GM21786 (cell line): ENCODE results near the gene GDF7.

Experiments
- ATAC-seq: cut with Tn5 transposase; IDR thresholded peaks from one replicate; pipeline ENCODE4 v1.9.1; 2021; ENCODE audit not compliant: unreplicated experiment

Gene GDF7

GRCh38 chr2:20660506-20661420 lies 6.2 kb upstream of the GDF7 start:
- no peak for ATAC-seq

GRCh38 chr2:20661421-20662307 lies 5.3 kb upstream of the GDF7 start:
- peak; percentile 67 for ATAC-seq

- ATAC-seq: no peak
Measured at GRCh38 chr2:20662308-20662937, 4.5 kb upstream of the GDF7 start.

GRCh38 chr2:20663196-20664070 lies 3.5 kb upstream of the GDF7 start:
- no peak for ATAC-seq

- ATAC-seq: no peak
Measured at GRCh38 chr2:20664071-20664390, 2.9 kb upstream of the GDF7 start.

GRCh38 chr2:20664431-20665242 lies 2.3 kb upstream of the GDF7 start:
- ATAC-seq: no peak

- ATAC-seq: no peak
Measured at GRCh38 chr2:20665243-20666004, 1.5 kb upstream of the GDF7 start.

GRCh38 chr2:20666005-20666303 lies 990 bp upstream of the GDF7 start:
- no peak for ATAC-seq

- ATAC-seq: no peak
Measured at GRCh38 chr2:20667151-20667530, 197 bp downstream of the GDF7 start.

GRCh38 chr2:20667531-20668401 lies 822 bp downstream of the GDF7 start:
- ATAC-seq: no peak

- no peak for ATAC-seq
Measured at GRCh38 chr2:20668451-20668850, 1.5 kb downstream of the GDF7 start.

- no peak for ATAC-seq
Measured at GRCh38 chr2:20668871-20669475, 2.0 kb downstream of the GDF7 start.

- no peak for ATAC-seq
Measured at GRCh38 chr2:20669562-20670314, 2.8 kb downstream of the GDF7 start.

GRCh38 chr2:20670315-20671035 lies 3.5 kb downstream of the GDF7 start:
- ATAC-seq: no peak

- no peak for ATAC-seq
Measured at GRCh38 chr2:20671036-20671735, 4.2 kb downstream of the GDF7 start.

GRCh38 chr2:20671736-20672080 lies 4.8 kb downstream of the GDF7 start:
- no peak for ATAC-seq
